Activated naive CD4-positive, alpha-beta T cell treated with anti-CD3 and anti-CD28 coated beads, Interleukin-2, amount 50 U/mL, for 24 hours (primary cell): Measurements from ENCODE around the gene DQX1.
"Not testable (repeated sequence)": the region's sequence is repeated elsewhere in the genome, so short reads cannot be mapped to it uniquely, and the experiment has no call there.

Source experiments
- H3K27ac Mint-ChIP-seq: one replicate; pipeline ENCODE4 v1.8.0; 2021; ENCODE audit warnings: mild to moderate bottlenecking, mixed read lengths
- H3K27me3 Mint-ChIP-seq: one replicate; pipeline ENCODE4 v1.8.0; 2021; ENCODE audit warnings: mixed read lengths
- H3K36me3 Mint-ChIP-seq: one replicate; pipeline ENCODE4 v1.8.0; 2021; ENCODE audit warnings: mixed read lengths
- H3K4me1 Mint-ChIP-seq: one replicate; pipeline ENCODE4 v1.8.0; 2021; ENCODE audit warnings: mixed read lengths
- H3K4me3 Mint-ChIP-seq: one replicate; pipeline ENCODE4 v1.8.0; 2021; ENCODE audit warnings: mild to moderate bottlenecking, mixed read lengths
- H3K9me3 Mint-ChIP-seq: one replicate; pipeline ENCODE4 v1.8.0; 2021; ENCODE audit warnings: mixed read lengths

The DQX1 gene

GRCh38 chr2:74481961-74482800 is 43.9 kb downstream of the DQX1 start:
- H3K4me1 Mint-ChIP-seq: peaks cover 44% of the 10 kb centered on the region
- no peaks in the 10 kb centered on the region for H3K27me3 Mint-ChIP-seq

GRCh38 chr2:74481431-74481830 is 44.6 kb downstream of the DQX1 start:
- Mint-ChIP-seq H3K4me1 (peaks cover 41% of the 10 kb centered on the region), H3K9me3 (no peaks in the 10 kb centered on the region), H3K36me3 (peaks cover 13% of the 10 kb centered on the region), H3K4me3 (peak overlapping the region; percentile 99), H3K27me3 (no peaks in the 10 kb centered on the region), H3K27ac (no peak overlapping the region)

More at GRCh38 chr2:74481961-74482800, 43.9 kb downstream of the DQX1 start:
- Mint-ChIP-seq H3K9me3 (no peaks in the 10 kb centered on the region), H3K4me3 (peak overlapping the region; percentile 99), H3K36me3 (peaks cover 13% of the 10 kb centered on the region), H3K27ac (peak overlapping the region; percentile 100)

GRCh38 chr2:74474899-74475298 is 51.1 kb downstream of the DQX1 start:
- Mint-ChIP-seq H3K4me1 (peaks cover 27% of the 10 kb centered on the region), H3K36me3 (peaks cover 23% of the 10 kb centered on the region), H3K4me3 (no peak overlapping the region), H3K27me3 (no peaks in the 10 kb centered on the region), H3K27ac (no peak overlapping the region), H3K9me3 (no peaks in the 10 kb centered on the region)

- Mint-ChIP-seq H3K36me3 (peaks cover 23% of the 10 kb centered on the region), H3K27me3 (no peaks in the 10 kb centered on the region), H3K9me3 (no peaks in the 10 kb centered on the region), H3K4me1 (peaks cover 29% of the 10 kb centered on the region), H3K27ac (peak overlapping the region; percentile 68), H3K4me3 (no peak overlapping the region)
Measured at GRCh38 chr2:74474481-74474880, 51.5 kb downstream of the DQX1 start.

- no peaks in the 10 kb centered on the region for H3K27me3 Mint-ChIP-seq
- H3K27ac Mint-ChIP-seq: peak overlapping the region; percentile 98
- H3K36me3 Mint-ChIP-seq: peaks cover 20% of the 10 kb centered on the region
- peaks cover 24% of the 10 kb centered on the region for H3K4me1 Mint-ChIP-seq
- H3K9me3 Mint-ChIP-seq: no peaks in the 10 kb centered on the region
- H3K4me3 Mint-ChIP-seq: peak overlapping the region; percentile 99
Measured at GRCh38 chr2:74472945-74473258, 53.1 kb downstream of the DQX1 start.

GRCh38 chr2:74472086-74472944 is 53.7 kb downstream of the DQX1 start, which contains the start of gene MRPL53:
TSS of gene MRPL53 (minus strand) at chr2:74472680. CDS start at chr2:74472660, 20 bp downstream.
- H3K27ac Mint-ChIP-seq: peak within 1 kb of the TSS; percentile 98
- H3K9me3 Mint-ChIP-seq: no peaks in the 10 kb centered on the region
- H3K4me3 Mint-ChIP-seq: peak within 1 kb of the TSS; percentile 99
- H3K36me3 Mint-ChIP-seq: peaks cover 17% of the 10 kb centered on the region
- H3K4me1 Mint-ChIP-seq: peaks cover 22% of the 10 kb centered on the region
- no peaks in the 10 kb centered on the region for H3K27me3 Mint-ChIP-seq

GRCh38 chr2:74471332-74472065 is 54.5 kb downstream of the DQX1 start:
- Mint-ChIP-seq H3K4me1 (peaks cover 21% of the 10 kb centered on the region), H3K4me3 (peak overlapping the region; percentile 99), H3K27me3 (no peaks in the 10 kb centered on the region), H3K36me3 (peaks cover 17% of the 10 kb centered on the region), H3K27ac (peak overlapping the region; percentile 98), H3K9me3 (no peaks in the 10 kb centered on the region)

- H3K4me3 Mint-ChIP-seq: peak overlapping the region; percentile 76
- peak overlapping the region; percentile 86 for H3K27ac Mint-ChIP-seq
- H3K36me3 Mint-ChIP-seq: peaks cover 17% of the 10 kb centered on the region
- peaks cover 26% of the 10 kb centered on the region for H3K4me1 Mint-ChIP-seq
- H3K27me3 Mint-ChIP-seq, H3K9me3 Mint-ChIP-seq: not testable (repeated sequence)
Measured at GRCh38 chr2:74470742-74471141, 55.3 kb downstream of the DQX1 start.
